GM21825 (cell line): ENCODE data around the gene ANKZF1.
"Not testable (repeated sequence)": the region's sequence is repeated elsewhere in the genome, so short reads cannot be mapped to it uniquely, and the experiment has no call there.

Source experiments
- ATAC-seq: cut with Tn5 transposase; IDR thresholded peaks from one replicate; pipeline ENCODE4 v1.9.1; 2021; ENCODE audit warnings: mild to moderate bottlenecking, moderate library complexity; ENCODE audit not compliant: unreplicated experiment

ANKZF1 gene

GRCh38 chr2:219229305-219230058 is at the start of gene ANKZF1, which contains the start of gene ATG9A:
ANKZF1 (plus strand) TSS chr2:219229806; CDS start chr2:219230258, 452 bp downstream.
ATG9A (minus strand) TSS chr2:219229636; CDS start chr2:219228024, 1,612 bp downstream.
- peak; percentile 94 for ATAC-seq

GRCh38 chr2:219180961-219181360 is 48.6 kb upstream of the ANKZF1 start:
- no peak for ATAC-seq

GRCh38 chr2:219181531-219181930 is 48.1 kb upstream of the ANKZF1 start:
- no peak for ATAC-seq

- ATAC-seq: no peak
Measured at GRCh38 chr2:219182331-219183150, 47.1 kb upstream of the ANKZF1 start.

- no peak for ATAC-seq
Measured at GRCh38 chr2:219183151-219183772, 46.3 kb upstream of the ANKZF1 start.

GRCh38 chr2:219184121-219184520 is 45.5 kb upstream of the ANKZF1 start:
- ATAC-seq: no peak

GRCh38 chr2:219186754-219187456 is 42.7 kb upstream of the ANKZF1 start:
- ATAC-seq: no peak

GRCh38 chr2:219197388-219197787 is 32.2 kb upstream of the ANKZF1 start:
- ATAC-seq: no peak

- no peak for ATAC-seq
Measured at GRCh38 chr2:219198974-219199373, 30.6 kb upstream of the ANKZF1 start.

GRCh38 chr2:219199470-219200211 is 30.0 kb upstream of the ANKZF1 start:
- no peak for ATAC-seq

- not testable (repeated sequence) for ATAC-seq
Measured at GRCh38 chr2:219200502-219201326, 28.9 kb upstream of the ANKZF1 start.

GRCh38 chr2:219201331-219201730 is 28.3 kb upstream of the ANKZF1 start:
- not testable (repeated sequence) for ATAC-seq

- no peak for ATAC-seq
Measured at GRCh38 chr2:219204425-219205164, 25.0 kb upstream of the ANKZF1 start.

- ATAC-seq: no peak
Measured at GRCh38 chr2:219205165-219205538, 24.5 kb upstream of the ANKZF1 start.

GRCh38 chr2:219205981-219206327 is 23.7 kb upstream of the ANKZF1 start:
- no peak for ATAC-seq

GRCh38 chr2:219206328-219207133 is 23.1 kb upstream of the ANKZF1 start, which contains the start of gene ZFAND2B:
ZFAND2B (plus strand) TSS chr2:219206782; CDS start chr2:219206988, 206 bp downstream.
- peak; percentile 97 for ATAC-seq

- ATAC-seq: no peak
Measured at GRCh38 chr2:219207134-219207883, 22.3 kb upstream of the ANKZF1 start.
